MM.1S (cell line): ENCODE results near the gene CEL.

ENCODE experiments used
- CTCF ChIP-seq: fragments of 300-600 bp; sonication (generic); IDR thresholded peaks from 2 replicates; pipeline ENCODE4 v1.5.1; 2016; ENCODE audit warnings: antibody characterized with exemption, low read length, mixed read lengths
- EZH2 ChIP-seq: fragments of 300-600 bp; sonication (generic); optimal IDR thresholded peaks from 2 replicates; pipeline ENCODE3; 2017; ENCODE audit warnings: low read depth, mild to moderate bottlenecking, antibody characterized with exemption, low read length, mixed read lengths
- EZH2phosphoT487 ChIP-seq: fragments of 300-600 bp; sonication (generic); IDR thresholded peaks from 2 replicates; pipeline ENCODE4 v1.6.1; 2018; ENCODE audit warnings: antibody characterized with exemption, low read length

- TF ChIP-seq CTCF (no peak), EZH2phosphoT487 (no peak), EZH2 (no peak)
Observed at GRCh38 chr9:133073086-133074014, 11.6 kb downstream of the CEL start.
